OCI-LY3 (cell line): Measurements from ENCODE around the gene TARM1.

ENCODE experiments used
- H2AFZ ChIP-seq: fragments of 200-600, 300-600 bp; shearing (Covaris generic); 2 replicates; pipeline ENCODE4 v1.6.0; 2014; ENCODE audit warnings: antibody characterized with exemption, low read depth, low read length
- H3K27ac ChIP-seq: fragments of 200-600, 300-600 bp; sonication (generic); 2 replicates; pipeline ENCODE4 v1.5.1; 2014; ENCODE audit warnings: mild to moderate bottlenecking, low read length, moderate library complexity, mixed read lengths
- H3K27me3 ChIP-seq: fragments of 200-600, 300-600 bp; sonication (generic); 2 replicates; pipeline ENCODE4 v1.6.1; 2014; ENCODE audit warnings: low read depth, low read length, mixed read lengths
- H3K36me3 ChIP-seq: fragments of 200-600, 300-600 bp; sonication (generic); replicated peaks from 2 replicates; pipeline ENCODE3; 2014; ENCODE audit warnings: low read depth, low read length, mixed read lengths
- H3K4me1 ChIP-seq: fragments of 300-600, 200-600 bp; sonication (generic); 2 replicates; pipeline ENCODE4 v1.6.1; 2014; ENCODE audit warnings: low read length, mixed read lengths
- H3K4me2 ChIP-seq: fragments of 200-600, 300-600 bp; sonication (generic); 2 replicates; pipeline ENCODE4 v1.6.1; 2014; ENCODE audit warnings: low read length, mixed read lengths
- H3K4me3 ChIP-seq: fragments of 300-600, 200-600 bp; sonication (generic); 2 replicates; pipeline ENCODE4 v1.5.1; 2014; ENCODE audit warnings: antibody characterized with exemption, mild to moderate bottlenecking, low read length, moderate library complexity
- H3K79me2 ChIP-seq: fragments of 300-600, 200-600 bp; shearing (Covaris generic); 2 replicates; pipeline ENCODE4 v1.6.1; 2014; ENCODE audit warnings: mild to moderate bottlenecking, low read length, mixed read lengths
- H3K9ac ChIP-seq: fragments of 300-600, 200-600 bp; shearing (Covaris generic); 2 replicates; pipeline ENCODE4 v1.6.0; 2014; ENCODE audit warnings: mild to moderate bottlenecking, low read length, moderate library complexity
- H3K9me3 ChIP-seq: fragments of 200-600, 300-600 bp; shearing (Covaris generic); 2 replicates; pipeline ENCODE4 v1.6.1; 2014; ENCODE audit warnings: low read length, mixed read lengths; ENCODE audit not compliant: insufficient read depth
- H4K20me1 ChIP-seq: fragments of 200-600, 300-600 bp; sonication (generic); 2 replicates; pipeline ENCODE4 v1.6.1; 2016; ENCODE audit warnings: low read length, mixed read lengths; ENCODE audit not compliant: insufficient read depth
- CTCF ChIP-seq: fragments of 200-600, 300-600 bp; sonication (generic); IDR thresholded peaks from 2 replicates; pipeline ENCODE4 v1.5.1; 2014; ENCODE audit warnings: antibody characterized with exemption, low read length, low read depth
- EZH2phosphoT487 ChIP-seq: fragments of 200-600 bp; shearing (Covaris generic); IDR thresholded peaks from 2 replicates; pipeline ENCODE4 v1.6.1; 2018; ENCODE audit warnings: antibody characterized with exemption, mixed run types, low read depth

The TARM1 gene

DNA sequence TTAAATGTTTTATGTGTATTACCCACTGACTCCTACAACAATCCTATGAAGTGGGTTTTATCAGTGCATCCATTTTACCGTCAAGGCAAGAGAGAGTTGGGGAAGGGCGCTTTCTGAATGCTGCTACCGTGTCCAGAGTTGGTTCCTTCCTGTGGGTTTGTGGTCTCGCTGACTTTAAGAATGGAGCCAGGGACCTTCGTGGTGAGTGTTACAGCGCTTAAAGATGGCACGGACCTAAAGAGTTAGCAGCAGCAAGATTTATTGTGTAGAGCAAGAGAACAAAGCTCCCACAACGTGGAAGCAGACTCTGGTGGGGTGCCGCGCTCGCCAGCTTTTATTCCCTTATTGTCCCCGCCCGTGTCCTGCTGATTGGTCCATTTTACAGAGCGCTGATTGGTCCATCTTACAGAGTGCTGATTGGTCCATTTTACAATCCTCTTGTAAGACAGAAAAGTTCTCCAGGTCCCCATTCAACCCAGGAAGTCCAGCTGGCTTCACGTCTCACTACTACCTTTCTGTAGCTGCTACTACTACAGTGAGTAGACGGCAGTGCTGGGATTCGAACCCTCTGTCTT lies 13.3 kb upstream of the TARM1 start:
- Histone ChIP-seq H3K79me2 (no peaks in the 10 kb centered on the region), H3K36me3 (no peaks in the 10 kb centered on the region), H3K4me3 (no peak overlapping the region), H3K9me3 (no peaks in the 10 kb centered on the region), H3K9ac (no peak overlapping the region), H4K20me1 (no peaks in the 10 kb centered on the region), H3K27me3 (no peaks in the 10 kb centered on the region), H2AFZ (no peak overlapping the region), H3K4me1 (peaks cover 6% of the 10 kb centered on the region; the same call in 1 of the 2 replicates), H3K4me2 (no peak overlapping the region), H3K27ac (no peak overlapping the region)
- no peak for TF ChIP-seq CTCF
- no peak for TF ChIP-seq EZH2phosphoT487

GRCh38 chr19:54084410-54084809 lies 3.2 kb upstream of the TARM1 start:
- no peak overlapping the region for H3K9ac ChIP-seq

GRCh38 chr19:54077334-54077733 lies 3.8 kb downstream of the TARM1 start:
- no peak overlapping the region for H3K4me2 ChIP-seq
- no peaks in the 10 kb centered on the region for H3K27me3 ChIP-seq
- no peak for TF ChIP-seq CTCF
- no peak overlapping the region for H3K27ac ChIP-seq
- H3K9ac ChIP-seq, result no peak overlapping the region
- H2AFZ ChIP-seq, result no peak overlapping the region
- no peak overlapping the region for H3K4me3 ChIP-seq
- no peaks in the 10 kb centered on the region for H4K20me1 ChIP-seq
- no peaks in the 10 kb centered on the region for H3K79me2 ChIP-seq
- H3K4me1 ChIP-seq, result no peaks in the 10 kb centered on the region
- no peaks in the 10 kb centered on the region for H3K36me3 ChIP-seq
- H3K9me3 ChIP-seq, result no peaks in the 10 kb centered on the region

More at GRCh38 chr19:54084410-54084809, 3.2 kb upstream of the TARM1 start:
- H3K9me3 ChIP-seq, result 0 out of 2 replicates have a peak, but pooled peaks cover 2% of the 10 kb centered on the region
- no peak for TF ChIP-seq EZH2phosphoT487
- no peak for TF ChIP-seq CTCF
- no peak overlapping the region for H3K27ac ChIP-seq
- no peaks in the 10 kb centered on the region for H4K20me1 ChIP-seq
- no peak overlapping the region for H2AFZ ChIP-seq
- H3K36me3 ChIP-seq, result no peaks in the 10 kb centered on the region
- H3K27me3 ChIP-seq, result no peaks in the 10 kb centered on the region
- no peak overlapping the region for H3K4me3 ChIP-seq
- H3K4me2 ChIP-seq, result no peak overlapping the region
- H3K4me1 ChIP-seq, result no peaks in the 10 kb centered on the region
- no peaks in the 10 kb centered on the region for H3K79me2 ChIP-seq

GRCh38 chr19:54074851-54075250 lies 6.3 kb downstream of the TARM1 start:
- Histone ChIP-seq H3K27me3 (no peaks in the 10 kb centered on the region), H3K9me3 (no peaks in the 10 kb centered on the region), H2AFZ (no peak overlapping the region), H3K36me3 (no peaks in the 10 kb centered on the region), H3K9ac (no peak overlapping the region), H3K4me1 (no peaks in the 10 kb centered on the region), H4K20me1 (no peaks in the 10 kb centered on the region), H3K79me2 (no peaks in the 10 kb centered on the region), H3K27ac (no peak overlapping the region), H3K4me3 (no peak overlapping the region), H3K4me2 (no peak overlapping the region)
- TF ChIP-seq EZH2phosphoT487, result no peak
- TF ChIP-seq CTCF, result no peak
